GM18502 (cell line): ENCODE results near the gene IL17REL.

Experiments used
- ATAC-seq: cut with Tn5 transposase; IDR thresholded peaks from one replicate; pipeline ENCODE4 v1.9.1; 2021; ENCODE audit warnings: mild to moderate bottlenecking; ENCODE audit not compliant: unreplicated experiment, poor library complexity

Gene IL17REL

DNA sequence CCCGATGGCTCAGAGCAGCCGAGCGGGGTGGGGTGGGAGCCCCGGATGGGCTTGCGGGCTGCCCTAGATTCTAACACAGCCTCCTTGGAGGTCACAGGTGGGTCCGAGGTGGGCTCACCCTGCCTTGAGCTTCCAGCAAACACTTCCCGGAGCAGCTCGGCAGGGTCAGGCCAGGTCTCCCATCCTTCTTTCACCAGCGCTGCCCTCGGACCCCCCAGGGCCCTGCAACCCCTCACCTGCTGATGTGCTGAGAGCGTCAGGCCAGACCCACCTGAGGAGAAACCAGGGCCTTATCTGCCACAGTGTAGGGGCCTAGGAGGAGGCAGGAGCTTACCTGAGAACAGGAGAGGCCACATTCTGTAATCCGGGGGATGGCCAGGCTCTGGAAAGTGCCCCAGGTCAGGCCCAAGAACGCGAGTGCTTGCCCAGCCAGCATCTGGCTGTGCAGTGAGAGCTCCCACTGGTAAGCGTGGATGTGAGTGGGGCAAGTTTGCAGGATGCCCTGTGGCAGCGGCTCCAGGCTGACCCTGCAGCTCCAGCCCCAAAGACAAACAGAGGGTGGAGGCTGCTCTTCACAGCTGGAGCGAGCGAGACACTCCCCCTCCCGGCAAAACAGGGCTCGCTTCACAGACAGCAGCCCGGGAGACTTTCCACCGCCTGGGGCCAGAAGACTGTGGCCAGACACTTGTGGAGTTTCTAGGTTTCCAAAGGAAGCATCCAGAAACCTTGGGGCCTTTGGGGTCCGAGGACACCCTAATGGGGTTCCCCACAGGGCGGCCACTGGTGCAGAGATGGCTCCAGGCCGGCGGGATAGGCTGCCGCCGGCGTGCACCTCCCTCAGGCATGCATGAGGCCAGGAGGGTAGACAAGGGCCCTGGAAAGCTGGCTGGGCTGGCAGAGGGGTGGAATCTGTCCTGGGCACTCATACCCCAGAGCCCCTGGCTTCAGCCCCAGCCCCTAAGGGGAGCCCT, at the start of gene IL17REL:
Gene IL17REL, minus strand, starts transcription at position 555 of the 971 bp plus-strand sequence. Its CDS starts 119 bp downstream, at position 436.
- no peak for ATAC-seq

DNA sequence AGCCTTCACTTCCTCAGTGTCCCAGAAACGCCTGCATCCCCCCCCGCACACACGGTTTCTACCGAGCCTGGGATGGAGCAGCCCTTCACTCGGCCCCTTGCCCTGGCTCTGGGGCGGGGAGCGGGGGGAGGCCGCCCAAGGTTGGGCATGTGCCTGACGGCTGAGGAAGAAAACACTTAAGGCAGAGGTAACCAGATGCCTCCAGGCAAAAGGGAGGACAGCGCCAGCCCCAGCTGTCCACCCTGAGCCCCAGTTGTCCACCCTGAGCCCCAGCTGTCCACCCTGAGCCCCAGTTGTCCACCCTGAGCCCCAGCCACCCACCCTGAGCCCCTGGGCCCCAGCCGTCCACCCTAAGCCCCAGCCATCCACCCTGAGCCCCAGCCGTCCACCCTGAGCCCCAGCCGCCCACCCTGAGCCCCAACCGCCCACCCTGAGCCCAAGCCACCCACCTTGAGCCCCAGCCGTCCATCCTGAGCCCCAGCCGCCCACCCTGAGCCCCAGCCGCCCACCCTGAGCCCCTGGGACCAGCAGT, 49.3 kb upstream of the IL17REL start:
- no peak for ATAC-seq

DNA sequence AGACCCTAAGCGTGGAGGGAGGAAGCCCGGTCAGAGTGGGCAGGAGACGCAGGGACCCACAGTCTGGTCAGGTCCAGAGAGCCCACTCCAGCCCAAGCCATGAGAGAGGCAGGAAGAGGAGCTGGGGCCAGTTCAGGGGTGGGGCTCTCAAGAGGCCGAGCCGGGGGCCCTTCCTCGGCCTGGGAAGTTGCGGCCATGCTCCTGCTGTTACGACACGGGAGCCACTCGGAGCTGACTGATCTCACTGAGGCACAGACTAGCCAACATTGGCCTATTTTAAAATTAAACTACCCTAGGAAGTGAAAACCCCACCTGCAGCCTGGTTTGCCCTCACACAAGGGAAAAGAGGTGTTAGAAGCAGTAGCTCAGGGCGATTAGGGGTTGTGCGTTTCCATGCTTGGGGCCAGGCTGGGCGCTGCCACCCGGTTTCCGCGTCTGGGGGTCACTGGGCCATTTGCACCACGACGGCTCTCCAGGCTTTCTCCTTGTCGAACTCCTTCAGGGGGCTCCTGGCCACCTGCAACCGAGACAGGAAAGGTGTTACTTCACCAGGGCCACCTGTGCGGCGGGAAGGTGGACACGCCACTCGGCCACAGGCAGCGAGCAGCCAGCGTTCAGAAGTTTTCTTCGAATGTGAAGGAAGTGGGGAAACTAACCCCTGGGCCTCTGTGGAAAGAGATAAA, 48.7 kb upstream of the IL17REL start:
- no peak for ATAC-seq

DNA sequence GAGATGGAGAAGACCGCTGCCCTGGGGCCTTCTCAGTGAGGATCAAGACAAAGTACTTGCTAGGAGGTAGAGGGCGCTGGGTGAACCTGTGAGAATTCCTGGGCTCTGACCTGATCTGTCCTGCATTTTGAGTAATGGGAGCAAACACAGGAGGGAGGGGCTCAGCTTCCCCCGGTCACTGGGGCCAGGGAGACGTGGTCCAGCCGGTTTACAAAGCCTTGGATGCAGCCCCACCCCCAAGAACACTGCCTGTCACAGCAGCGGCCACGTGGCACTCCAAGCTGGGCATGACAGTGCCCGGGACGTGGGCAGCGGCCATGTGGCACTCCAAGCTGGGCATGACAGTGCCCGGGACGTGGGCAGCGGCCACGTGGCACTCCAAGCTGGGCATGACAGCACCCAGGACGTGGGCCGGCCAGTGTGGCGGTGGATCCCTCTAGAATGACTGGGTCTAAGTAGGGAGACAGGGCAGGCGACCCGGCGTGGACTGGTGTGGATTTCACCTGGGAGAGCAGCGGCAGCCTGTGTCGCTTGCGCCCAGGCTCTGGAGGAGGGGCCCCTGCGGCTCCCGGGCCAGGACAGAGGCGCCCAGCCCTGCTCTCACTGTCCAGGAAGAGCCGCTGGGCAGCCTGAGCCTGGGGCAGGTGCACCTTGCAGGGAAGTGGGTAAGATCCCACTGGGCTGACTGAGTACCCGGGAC, 48.0 kb upstream of the IL17REL start:
- ATAC-seq = no peak

DNA sequence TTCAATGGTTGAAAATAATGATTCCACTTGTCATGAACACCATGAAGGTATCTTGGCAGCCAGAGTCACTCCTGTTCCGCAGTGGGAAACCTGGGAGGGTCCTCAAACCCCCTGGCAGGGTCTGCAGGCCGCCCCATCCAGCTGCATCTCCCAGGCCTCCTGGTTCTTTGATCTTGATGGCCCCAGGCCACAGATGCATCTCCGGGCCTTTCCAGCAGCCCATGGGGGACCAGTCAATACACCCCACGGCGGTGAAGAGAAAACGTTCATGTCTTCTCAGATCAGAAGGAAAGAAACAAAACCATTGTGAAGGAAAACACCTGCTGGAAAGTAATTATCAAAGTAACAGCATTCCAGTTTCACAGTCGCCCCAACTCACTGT, 47.3 kb upstream of the IL17REL start:
- ATAC-seq = no peak

DNA sequence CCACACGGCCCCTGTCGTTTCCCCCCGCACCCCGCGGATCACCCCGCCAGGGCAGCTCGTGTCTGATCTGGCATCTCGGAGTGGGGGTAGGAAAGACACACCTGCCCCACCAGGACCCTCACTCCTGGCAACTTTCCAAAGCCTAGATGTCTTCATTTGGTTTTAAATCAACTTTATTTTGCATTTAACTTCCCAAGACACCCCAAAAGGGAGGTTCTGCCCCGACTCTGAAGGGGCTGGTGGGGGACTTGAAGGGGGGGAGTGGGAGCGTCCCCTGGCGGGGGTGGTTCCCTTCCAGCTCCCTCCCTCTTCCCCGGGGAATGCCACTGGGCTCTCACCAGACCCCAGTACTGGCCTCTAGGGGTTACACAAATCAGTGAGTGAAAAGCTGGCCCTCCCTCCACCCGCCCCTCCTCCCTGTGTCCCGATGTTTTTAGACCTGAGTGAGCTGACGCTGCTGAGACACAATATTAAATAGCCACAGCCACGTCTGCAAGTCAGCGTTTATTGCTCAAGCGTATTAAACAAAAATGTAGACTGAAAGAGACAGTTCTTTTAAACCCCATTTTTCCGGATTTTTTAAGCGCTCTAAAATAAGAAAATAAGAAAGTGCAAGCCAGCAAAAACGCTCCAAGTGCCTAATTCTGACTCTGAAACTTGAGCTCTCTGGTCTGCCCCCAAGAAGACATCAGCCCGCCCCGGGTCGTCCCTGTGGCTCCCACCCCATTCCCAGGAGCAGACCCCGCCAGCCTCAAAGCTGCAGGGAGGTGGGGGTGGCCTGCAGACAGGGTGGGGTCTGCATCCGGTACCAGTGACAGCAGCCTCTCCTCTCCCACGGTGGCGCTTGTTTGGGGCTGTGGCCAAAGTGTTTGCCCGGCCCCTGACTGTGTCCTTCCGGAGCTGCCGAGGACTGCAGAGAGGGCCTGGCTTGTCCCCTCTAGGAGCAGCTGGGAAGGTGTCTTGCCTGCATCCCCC, 46.6 kb upstream of the IL17REL start:
- ATAC-seq = no peak

DNA sequence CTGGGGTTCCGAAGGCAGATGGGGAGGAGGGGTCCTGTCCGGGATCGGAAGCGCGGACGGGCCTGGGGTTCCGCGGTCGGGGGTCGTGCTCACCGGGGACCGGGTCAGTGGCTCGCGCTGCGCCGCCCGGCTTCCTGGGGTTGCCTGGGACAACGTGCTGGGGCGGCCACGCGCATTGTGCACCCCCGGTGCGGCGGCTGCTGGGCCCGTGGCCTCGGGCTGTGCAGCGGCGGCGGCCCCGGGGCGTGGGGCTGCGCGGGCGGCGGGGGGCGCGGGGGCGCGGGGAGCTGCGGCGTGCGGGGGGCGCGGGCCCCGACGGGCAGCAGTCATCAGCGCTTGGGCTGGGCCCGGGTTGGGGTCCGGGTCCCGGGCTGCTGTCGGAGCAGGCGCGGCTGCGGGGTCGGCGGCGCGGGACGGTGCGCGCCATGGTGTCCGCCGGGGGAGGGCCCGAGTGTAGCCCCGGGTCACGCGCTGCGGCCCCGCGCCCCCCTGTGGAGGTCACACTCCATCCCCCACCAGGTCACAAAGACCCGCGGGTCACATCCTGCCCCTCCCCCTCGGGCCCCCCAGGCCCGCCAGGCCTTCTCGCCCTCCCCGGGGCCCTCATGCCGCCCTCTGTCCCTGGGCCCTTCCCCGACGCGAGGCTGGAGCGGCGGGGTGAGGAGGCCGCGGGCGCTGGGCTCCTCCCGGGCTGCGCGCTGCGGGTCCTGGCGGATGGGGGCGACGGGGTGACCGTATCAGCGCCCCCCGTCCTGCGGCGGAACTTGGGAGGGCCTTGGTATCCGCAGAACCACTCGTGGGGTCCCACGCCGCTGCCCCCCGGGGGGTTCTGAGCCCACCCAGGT, 45.7 kb upstream of the IL17REL start, which contains the start of gene TTLL8:
Gene TTLL8, minus strand, starts transcription at position 238 of the 845 bp plus-strand sequence.
- no peak for ATAC-seq

DNA sequence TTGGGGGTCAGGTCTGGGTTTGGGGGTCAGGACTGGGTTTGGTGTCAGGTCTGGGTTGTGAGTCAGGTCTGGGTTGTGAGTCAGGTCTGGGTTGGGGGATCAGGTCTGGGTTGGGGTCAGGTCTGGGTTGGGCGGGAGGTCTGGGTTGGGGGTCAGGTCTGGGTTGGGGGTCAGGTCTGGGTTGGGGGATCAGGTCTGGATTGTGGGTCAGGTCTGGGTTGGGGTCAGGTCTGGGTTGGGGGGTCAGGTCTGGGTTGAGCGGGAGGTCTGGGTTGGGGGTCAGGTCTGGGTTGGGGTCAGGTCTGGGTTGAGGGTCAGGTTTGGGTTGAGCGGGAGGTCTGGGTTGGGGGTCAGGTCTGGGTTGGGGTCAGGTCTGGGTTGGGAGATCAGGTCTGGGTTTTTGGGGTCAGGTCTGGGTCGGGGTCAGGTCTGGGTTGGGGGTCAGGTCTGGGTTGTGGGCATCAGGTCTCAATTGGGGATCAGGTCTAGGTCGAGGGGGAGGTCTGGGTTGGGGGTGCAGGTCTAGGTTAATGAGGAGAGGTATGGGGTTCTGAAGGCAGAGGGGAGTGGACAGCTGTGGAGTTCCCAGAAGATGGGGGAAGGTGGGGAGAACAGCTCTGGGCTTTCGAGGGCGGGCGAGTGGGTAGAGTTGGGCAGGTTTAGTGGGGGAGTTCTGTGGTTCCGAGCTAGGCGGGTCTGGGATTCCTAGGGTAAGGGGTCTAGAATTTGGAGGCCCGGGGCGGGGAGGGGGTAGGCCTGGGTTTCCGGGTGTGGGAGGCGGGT, 44.9 kb upstream of the IL17REL start:
- no peak for ATAC-seq

DNA sequence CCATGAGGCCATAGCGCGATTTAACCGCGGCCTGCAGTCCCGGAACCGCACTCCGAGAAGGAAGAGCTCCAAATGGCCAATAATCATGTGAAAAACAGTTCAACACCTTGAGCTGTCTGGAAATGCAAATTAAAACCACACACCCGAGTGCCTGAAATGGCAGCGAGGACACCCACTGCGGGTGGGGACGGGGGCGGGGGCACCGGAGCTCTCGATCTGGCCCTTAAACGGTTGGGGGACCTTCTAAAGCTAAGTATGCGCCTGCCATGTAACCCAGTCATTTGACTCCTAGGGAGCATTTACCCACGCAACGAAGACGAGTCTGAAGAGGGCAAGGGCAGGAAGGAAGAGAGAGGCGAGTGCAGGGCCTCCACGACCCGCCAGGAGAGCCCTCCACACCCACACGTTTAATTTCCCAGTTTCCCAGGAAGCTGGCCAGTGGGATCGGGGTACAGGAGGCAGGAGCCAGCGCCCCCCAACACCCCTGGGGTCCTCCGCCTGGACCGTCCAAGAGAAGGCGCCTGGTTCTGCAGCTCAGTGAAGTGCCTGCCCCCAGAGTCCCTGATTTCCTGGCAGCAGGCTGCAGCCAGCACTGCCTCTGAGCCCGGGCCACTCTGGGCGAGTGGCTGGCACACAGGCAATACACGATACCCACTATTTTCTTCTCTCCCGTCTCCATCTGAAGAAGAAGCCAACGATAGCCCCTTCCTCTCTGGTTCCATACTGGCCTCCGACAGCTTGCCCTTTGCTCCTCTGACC, 43.8 kb upstream of the IL17REL start:
- no peak for ATAC-seq

DNA sequence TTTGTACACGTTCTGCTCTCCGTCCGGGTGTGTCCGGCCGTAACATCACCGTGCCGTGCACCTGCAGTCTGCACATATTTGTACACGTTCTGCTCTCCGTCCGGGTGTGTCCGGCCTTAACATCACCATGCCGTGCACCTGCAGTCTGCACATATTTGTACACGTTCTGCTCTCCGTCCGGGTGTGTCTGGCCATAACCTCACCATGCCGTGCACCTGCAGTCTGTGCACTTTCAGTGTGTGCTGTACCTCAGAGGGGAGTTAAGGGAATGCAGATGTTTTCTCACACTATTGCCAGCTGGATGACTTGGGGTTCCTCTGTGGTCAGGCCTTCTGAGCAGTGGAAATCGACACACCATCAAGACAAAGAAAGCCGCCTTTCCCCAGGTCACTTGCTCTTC, 41.3 kb upstream of the IL17REL start:
- no peak for ATAC-seq

DNA sequence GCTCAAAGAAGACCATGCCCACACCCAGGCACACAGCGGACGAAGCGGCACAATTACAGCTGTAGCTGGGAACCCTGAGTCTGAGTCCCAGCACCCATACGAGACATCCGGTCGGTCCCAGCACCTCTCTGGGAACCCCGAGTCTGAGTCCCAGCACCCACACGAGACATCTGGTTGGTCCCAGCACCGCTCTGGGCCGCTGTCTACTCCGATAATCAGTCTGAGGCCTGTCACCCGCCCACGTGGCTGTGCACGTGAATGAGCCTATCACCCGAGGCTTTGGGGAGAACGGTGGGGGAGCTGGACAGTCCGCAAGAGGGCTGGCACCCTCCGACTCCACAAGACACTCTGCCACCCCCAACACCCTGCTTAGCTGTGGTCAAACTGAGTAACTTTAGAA, 39.4 kb upstream of the IL17REL start:
- no peak for ATAC-seq

DNA sequence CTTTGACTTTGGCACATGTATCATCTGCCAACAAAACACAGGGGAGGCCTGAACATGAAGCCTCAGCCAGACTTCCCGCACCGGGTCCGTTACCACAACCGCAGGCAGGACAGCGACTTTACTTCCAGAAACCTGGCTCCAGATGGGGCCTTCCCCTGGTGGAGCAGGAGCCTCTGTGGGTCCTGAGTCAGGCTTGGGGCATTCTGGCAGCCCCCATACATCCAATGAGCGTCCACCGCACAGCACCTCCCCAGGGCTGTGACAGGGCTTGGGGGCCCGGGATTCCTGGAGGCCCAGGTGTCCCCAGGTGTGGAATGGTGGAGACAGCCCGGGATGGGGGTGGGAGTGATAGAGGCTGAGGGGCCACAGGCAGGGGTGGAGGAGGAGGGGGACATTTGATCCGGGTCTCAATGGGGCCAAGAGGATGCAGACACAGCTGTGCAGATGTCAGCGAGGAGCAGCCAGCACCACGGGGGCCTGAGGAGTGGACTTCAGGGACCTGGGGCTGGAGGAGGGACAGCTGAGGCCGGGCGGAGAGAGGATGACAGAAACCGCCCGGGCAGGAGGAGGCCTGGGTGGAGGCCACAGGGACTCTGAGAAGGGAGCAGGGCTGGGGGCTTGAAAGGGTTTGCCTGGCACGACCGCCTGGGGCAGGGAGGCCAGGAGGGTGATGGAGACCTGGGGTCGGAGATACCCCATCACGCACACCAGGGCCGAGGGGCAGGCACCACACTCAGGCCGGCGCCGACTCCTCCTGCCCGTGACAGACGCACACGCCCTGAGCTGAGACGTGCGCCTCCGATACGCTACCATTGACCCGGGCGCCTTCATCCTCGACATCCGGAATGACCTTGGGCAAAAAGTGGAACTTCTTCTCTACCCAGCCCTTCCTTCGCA, 37.0 kb upstream of the IL17REL start:
- ATAC-seq = no peak

DNA sequence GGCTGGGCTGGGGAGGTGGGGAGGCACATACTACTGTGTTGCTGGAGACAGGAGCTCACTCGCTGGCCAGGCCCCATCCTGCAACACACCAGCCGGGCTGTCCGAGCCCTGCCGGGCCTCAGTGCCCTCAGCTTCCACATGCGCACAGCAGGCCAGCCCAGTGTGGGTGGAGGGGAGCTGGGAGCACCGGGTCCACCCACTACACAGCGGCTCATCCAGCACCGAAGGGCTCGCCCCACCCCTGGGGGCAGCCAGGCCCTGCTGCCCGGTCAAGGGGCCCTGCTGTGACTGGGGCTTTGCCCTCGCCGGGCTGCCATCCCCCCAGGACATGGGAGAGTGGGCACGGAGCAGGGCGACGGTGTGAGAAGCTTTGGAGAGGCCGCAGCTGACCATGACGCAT, 36.3 kb upstream of the IL17REL start:
- no peak for ATAC-seq

DNA sequence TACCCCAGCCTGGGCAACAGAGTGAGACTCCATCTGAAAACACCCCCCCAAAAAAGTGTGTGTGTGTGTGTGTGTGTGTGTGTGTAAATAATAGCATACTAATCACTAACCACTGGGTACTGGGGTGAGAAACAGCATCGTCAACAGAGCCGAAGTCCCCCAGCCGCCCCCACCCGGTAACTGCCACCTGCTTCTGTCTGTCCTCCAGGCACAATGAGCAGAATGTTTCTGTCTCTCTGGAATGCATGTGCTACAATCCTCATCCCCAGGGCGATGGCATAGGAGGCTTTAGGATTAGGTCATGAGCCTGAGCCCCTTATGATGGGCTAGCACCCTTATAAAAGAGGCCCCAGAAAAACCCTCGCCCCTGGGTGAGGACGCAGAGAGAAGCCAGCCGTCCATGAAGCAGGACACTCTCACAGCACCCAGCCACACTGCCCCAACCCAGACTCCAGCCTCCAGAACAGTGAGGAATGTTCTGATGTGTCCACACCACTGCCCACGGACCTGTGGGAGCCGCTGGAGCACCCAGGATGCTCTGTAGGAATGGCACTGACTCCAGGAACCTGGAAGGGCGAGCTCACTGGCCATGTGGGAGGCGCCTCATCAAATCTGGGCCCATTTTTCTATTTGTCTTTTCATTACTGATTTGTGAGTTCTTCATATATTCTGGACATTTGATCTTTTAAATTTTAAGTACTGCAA, 35.6 kb upstream of the IL17REL start:
- ATAC-seq = no peak

DNA sequence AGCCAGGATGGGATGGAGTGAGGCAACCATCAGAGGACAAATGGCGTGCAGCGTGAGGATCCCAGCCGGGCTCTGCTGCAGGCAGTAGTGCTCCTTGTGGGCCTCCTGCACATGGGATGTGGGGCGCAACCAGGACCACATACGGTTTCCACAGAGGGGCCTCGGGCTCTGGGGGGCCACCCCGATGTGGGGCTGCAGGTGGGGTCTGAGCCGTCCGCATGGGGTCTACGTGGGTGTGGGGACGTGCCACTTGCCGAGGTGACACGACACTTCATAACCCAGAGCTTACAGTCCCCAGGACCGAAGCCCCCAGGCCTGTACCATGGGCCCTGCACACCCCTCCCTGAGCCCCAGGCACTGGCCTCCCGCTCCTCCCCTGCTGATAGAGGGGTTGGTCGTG, 34.8 kb upstream of the IL17REL start:
- ATAC-seq = no peak
